ENCODE results near the gene KCNK10.

GRCh38 chr14:88322504-88323085 is 474 bp downstream of the KCNK10 start:
- no peak for TF ChIP-seq POLR2AphosphoS5 (IDR thresholded peaks at IDR 0.05; ENCODE audit: low read depth, low read length)
- no peak for TF ChIP-seq POLR2A (IDR thresholded peaks at IDR 0.05; ENCODE audit: low read depth, low read length)
- TF ChIP-seq POU2F2 (IDR thresholded peaks at IDR 0.05; ENCODE audit: low read depth, low read length), result no peak
- no peak for TF ChIP-seq TAF1 (IDR thresholded peaks at IDR 0.05; ENCODE audit: low read depth, low read length)
- TF ChIP-seq PAX5 (IDR thresholded peaks at IDR 0.05; ENCODE audit: insufficient read depth, low read length, severe bottlenecking), result no peak

All from GM12891 (cell line).